Activated CD4-positive, alpha-beta T cell treated with anti-CD3 and anti-CD28 coated beads for 36 hours (primary cell): ENCODE data around the gene CLIP4. TPM values are rescaled to one million over a fixed set of nuclear protein-coding genes. Genes with fewer than 3 reads are reported as not detected.

ENCODE experiments used
- ATAC-seq: fragments of 200-7000 bp; cut with Tn5 transposase; one replicate; pipeline ENCODE4 v1.10.0; 2021; ENCODE audit warnings: mild to moderate bottlenecking, moderate library complexity
- CTCF ChIA-PET: fragments of 350-600 bp; sonication (Branson Sonifier 250); formaldehyde crosslinking; loops from one replicate; lab custom pipeline; 2021; ENCODE audit warnings: antibody characterized with exemption; lab: Charles Lee
- POLR2A ChIA-PET: fragments of 350-600 bp; sonication (Branson Sonifier 250); formaldehyde crosslinking; loops from one replicate; lab custom pipeline; 2021; ENCODE audit warnings: antibody characterized with exemption, inconsistent platforms; lab: Charles Lee
- DNase-seq: peaks from one replicate; pipeline ENCODE4 v3.0.0-alpha.2; 2020
- H3K27ac Mint-ChIP-seq: one replicate; pipeline ENCODE4 v1.8.0; 2021; ENCODE audit warnings: mixed read lengths
- H3K27me3 Mint-ChIP-seq: one replicate; pipeline ENCODE4 v1.8.0; 2021; ENCODE audit warnings: mixed read lengths
- H3K36me3 Mint-ChIP-seq: one replicate; pipeline ENCODE4 v1.8.0; 2021; ENCODE audit warnings: low read depth, mixed read lengths
- H3K4me1 Mint-ChIP-seq: one replicate; pipeline ENCODE4 v1.8.0; 2021; ENCODE audit warnings: mixed read lengths
- H3K4me3 Mint-ChIP-seq: one replicate; pipeline ENCODE4 v1.8.0; 2021; ENCODE audit warnings: mild to moderate bottlenecking, moderate library complexity, mixed read lengths
- H3K9me3 Mint-ChIP-seq: one replicate; pipeline ENCODE4 v1.8.0; 2021; ENCODE audit warnings: low read depth, mixed read lengths
- intact Hi-C, 2 experiments: fragments of 100-400 bp; cut with DNase I in 1 of 2; cut with micrococcal nuclease in 1 of 2; formaldehyde crosslinking; loops; one replicate each; pipeline versions ENCODE4 v1.14.2 to v1.15.1; 2022 to 2024; cut with DNase I, micrococcal nuclease
- total RNA-seq, 2 experiments: library from RNA; stranded (reverse); gene quantifications; one replicate each; pipeline ENCODE4 v1.2.3, GENCODE V29; 2021

Gene CLIP4
- total RNA-seq, 2 experiments from 2014 or later, result 19.5 to 22.7 TPM

GRCh38 chr2:29212009-29212408, 96.8 kb downstream of the CLIP4 start:
- POLR2A ChIA-PET, result no interaction called here
- ATAC-seq, result no peak
- H3K9me3 Mint-ChIP-seq, result no peaks in the 10 kb centered on the region
- H3K4me3 Mint-ChIP-seq, result no peak overlapping the region
- CTCF ChIA-PET, result interaction anchor here (0.8 kb wide), 1 partner anchor 200 kb away, joined by 3 read pairs; no protein-coding TSS in a partner anchor
- no peak overlapping the region for H3K27ac Mint-ChIP-seq
- intact Hi-C loops, result no loop called here
- H3K4me1 Mint-ChIP-seq, result no peaks in the 10 kb centered on the region
- no peaks in the 10 kb centered on the region for H3K36me3 Mint-ChIP-seq
- no peak for DNase-seq
- no peaks in the 10 kb centered on the region for H3K27me3 Mint-ChIP-seq

- no peaks in the 10 kb centered on the region for H3K4me1 Mint-ChIP-seq
- no peak overlapping the region for H3K4me3 Mint-ChIP-seq
- H3K9me3 Mint-ChIP-seq, result no peaks in the 10 kb centered on the region
- POLR2A ChIA-PET, result no interaction called here
- H3K27me3 Mint-ChIP-seq, result no peaks in the 10 kb centered on the region
- no peaks in the 10 kb centered on the region for H3K36me3 Mint-ChIP-seq
- CTCF ChIA-PET, result no interaction called here
- DNase-seq, result no peak
- no peak overlapping the region for H3K27ac Mint-ChIP-seq
- intact Hi-C loops, result no loop called here
- peak; percentile 33 for ATAC-seq
Observed at GRCh38 chr2:29213888-29214291, 98.7 kb downstream of the CLIP4 start.

- DNase-seq (no peak), ATAC-seq (no peak)
- Mint-ChIP-seq H3K36me3 (no peaks in the 10 kb centered on the region), H3K4me1 (no peaks in the 10 kb centered on the region), H3K9me3 (no peaks in the 10 kb centered on the region), H3K27ac (no peak overlapping the region), H3K4me3 (no peak overlapping the region), H3K27me3 (no peaks in the 10 kb centered on the region)
- ChIA-PET CTCF (no interaction called here), POLR2A (no interaction called here)
- intact Hi-C loops, result no loop called here
Observed at GRCh38 chr2:29215073-29215472, 99.9 kb downstream of the CLIP4 start.

- H3K4me1 Mint-ChIP-seq, result no peaks in the 10 kb centered on the region
- ATAC-seq, result no peak
- no peak overlapping the region for H3K27ac Mint-ChIP-seq
- no peaks in the 10 kb centered on the region for H3K36me3 Mint-ChIP-seq
- no peak for DNase-seq
- H3K27me3 Mint-ChIP-seq, result no peaks in the 10 kb centered on the region
- H3K9me3 Mint-ChIP-seq, result no peaks in the 10 kb centered on the region
- CTCF ChIA-PET, result no interaction called here
- intact Hi-C loops, result no loop called here
- H3K4me3 Mint-ChIP-seq, result no peak overlapping the region
- POLR2A ChIA-PET, result no interaction called here
Observed at GRCh38 chr2:29215739-29216608, 100.8 kb downstream of the CLIP4 start.

- Mint-ChIP-seq H3K27ac (no peak overlapping the region), H3K36me3 (no peaks in the 10 kb centered on the region), H3K4me1 (no peaks in the 10 kb centered on the region), H3K4me3 (no peak overlapping the region), H3K27me3 (no peaks in the 10 kb centered on the region), H3K9me3 (no peaks in the 10 kb centered on the region)
- intact Hi-C loops, result no loop called here
- POLR2A ChIA-PET, result no interaction called here
- CTCF ChIA-PET, result no interaction called here
- ATAC-seq, result no peak
- DNase-seq, result no peak
Observed at GRCh38 chr2:29216609-29216909, 101.3 kb downstream of the CLIP4 start.

GRCh38 chr2:29218071-29218470, 102.9 kb downstream of the CLIP4 start:
- Mint-ChIP-seq H3K27me3 (no peaks in the 10 kb centered on the region), H3K27ac (no peak overlapping the region), H3K9me3 (no peaks in the 10 kb centered on the region), H3K36me3 (no peaks in the 10 kb centered on the region), H3K4me3 (no peak overlapping the region), H3K4me1 (no peaks in the 10 kb centered on the region)
- ATAC-seq (no peak), DNase-seq (no peak)
- POLR2A ChIA-PET, result no interaction called here
- CTCF ChIA-PET, result no interaction called here
- intact Hi-C loops, result no loop called here

- intact Hi-C loops, result no loop called here
- ChIA-PET POLR2A (no interaction called here), CTCF (interaction anchor here (0.6 to 0.7 kb wide), 2 partner anchors 92 to 260 kb away, joined by 3 read pairs; no protein-coding TSS in a partner anchor)
- no peak for ATAC-seq
- Mint-ChIP-seq H3K4me1 (no peaks in the 10 kb centered on the region), H3K36me3 (no peaks in the 10 kb centered on the region), H3K27me3 (no peaks in the 10 kb centered on the region), H3K4me3 (no peak overlapping the region), H3K9me3 (no peaks in the 10 kb centered on the region), H3K27ac (no peak overlapping the region)
- DNase-seq, result no peak
Observed at GRCh38 chr2:29218550-29219125, 103.4 kb downstream of the CLIP4 start.

- H3K36me3 Mint-ChIP-seq, result no peaks in the 10 kb centered on the region
- no peaks in the 10 kb centered on the region for H3K27me3 Mint-ChIP-seq
- CTCF ChIA-PET, result interaction anchor here (0.6 to 0.7 kb wide), 2 partner anchors 91 to 261 kb away, joined by 3 read pairs; no protein-coding TSS in a partner anchor
- intact Hi-C loops, result no loop called here
- H3K9me3 Mint-ChIP-seq, result no peaks in the 10 kb centered on the region
- no peak overlapping the region for H3K4me3 Mint-ChIP-seq
- DNase-seq (no peak), ATAC-seq (no peak)
- POLR2A ChIA-PET, result no interaction called here
- H3K27ac Mint-ChIP-seq, result no peak overlapping the region
- no peaks in the 10 kb centered on the region for H3K4me1 Mint-ChIP-seq
Observed at GRCh38 chr2:29219374-29219773, 104.2 kb downstream of the CLIP4 start.

GRCh38 chr2:29220506-29221270, 105.5 kb downstream of the CLIP4 start:
- no peak for ATAC-seq
- ChIA-PET POLR2A (no interaction called here), CTCF (interaction anchor here (0.6 kb wide), 1 partner anchor 11 kb away, joined by 4 read pairs; no protein-coding TSS in a partner anchor)
- no peaks in the 10 kb centered on the region for H3K9me3 Mint-ChIP-seq
- H3K36me3 Mint-ChIP-seq, result no peaks in the 10 kb centered on the region
- intact Hi-C loops, result no loop called here
- H3K4me3 Mint-ChIP-seq, result no peak overlapping the region
- H3K27ac Mint-ChIP-seq, result no peak overlapping the region
- DNase-seq, result no peak
- no peaks in the 10 kb centered on the region for H3K4me1 Mint-ChIP-seq
- no peaks in the 10 kb centered on the region for H3K27me3 Mint-ChIP-seq

- Mint-ChIP-seq H3K4me1 (no peaks in the 10 kb centered on the region), H3K27me3 (peaks cover 3% of the 10 kb centered on the region), H3K4me3 (no peak overlapping the region), H3K36me3 (no peaks in the 10 kb centered on the region), H3K27ac (no peak overlapping the region), H3K9me3 (no peaks in the 10 kb centered on the region)
- ATAC-seq (no peak), DNase-seq (no peak)
- intact Hi-C loops, result no loop called here
- ChIA-PET POLR2A (no interaction called here), CTCF (no interaction called here)
Observed at GRCh38 chr2:29222381-29223179, 107.4 kb downstream of the CLIP4 start.

GRCh38 chr2:29223257-29223656, 108.0 kb downstream of the CLIP4 start:
- no peak overlapping the region for H3K4me3 Mint-ChIP-seq
- H3K36me3 Mint-ChIP-seq, result no peaks in the 10 kb centered on the region
- H3K27me3 Mint-ChIP-seq, result peaks cover 3% of the 10 kb centered on the region
- no peaks in the 10 kb centered on the region for H3K4me1 Mint-ChIP-seq
- ChIA-PET CTCF (no interaction called here), POLR2A (no interaction called here)
- DNase-seq (no peak), ATAC-seq (no peak)
- H3K9me3 Mint-ChIP-seq, result no peaks in the 10 kb centered on the region
- intact Hi-C loops, result no loop called here
- no peak overlapping the region for H3K27ac Mint-ChIP-seq
